ENCODE measurements around the gene PFKP. TPM values are rescaled to one million over a fixed set of nuclear protein-coding genes. Genes with fewer than 3 reads are reported as not detected.

Gene PFKP
- total RNA-seq, 2 donors from 2014 or later: 55.2 to 119 TPM

DNA sequence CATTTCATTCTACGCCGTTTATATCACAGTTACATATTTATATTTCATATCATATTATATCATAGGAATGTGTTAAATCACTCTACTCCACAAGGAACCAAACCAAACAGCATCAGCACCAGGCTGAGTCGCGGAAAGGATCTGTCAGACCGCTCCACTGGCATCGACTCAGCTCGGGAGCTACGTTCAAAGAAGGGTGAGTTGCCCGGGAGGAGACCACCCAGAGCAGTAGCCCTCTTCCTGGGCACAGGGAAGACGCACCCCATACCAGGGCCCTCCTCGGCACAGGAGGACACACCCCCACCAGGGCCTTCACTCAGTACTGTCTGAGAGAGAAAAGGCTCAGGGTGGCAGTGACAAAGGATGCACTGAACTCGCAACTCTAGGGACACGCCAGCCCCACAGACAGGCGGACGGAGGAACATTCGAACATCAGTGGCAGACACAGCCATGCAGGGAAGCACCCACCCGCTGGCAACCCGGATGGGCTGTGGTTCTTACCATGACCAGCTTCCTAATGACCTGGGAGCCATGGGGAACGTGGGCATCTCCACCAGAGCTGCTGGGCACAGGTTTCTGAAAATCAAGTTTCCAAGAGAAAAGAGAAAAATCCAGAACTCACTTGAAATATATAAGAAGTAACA is 76.6 kb downstream of the PFKP start:
- Histone ChIP-seq H3K27me3 (no peaks in the 10 kb centered on the region), H3K36me3 (peaks cover 98% of the 10 kb centered on the region), H3K9me3 (no peaks in the 10 kb centered on the region), H3K4me3 (no peak overlapping the region), H3K27ac (no peak overlapping the region), H3K4me1 (peaks cover 0 to 10% of the 10 kb centered on the region in 2 donors)
- TF ChIP-seq, protein P1, sequence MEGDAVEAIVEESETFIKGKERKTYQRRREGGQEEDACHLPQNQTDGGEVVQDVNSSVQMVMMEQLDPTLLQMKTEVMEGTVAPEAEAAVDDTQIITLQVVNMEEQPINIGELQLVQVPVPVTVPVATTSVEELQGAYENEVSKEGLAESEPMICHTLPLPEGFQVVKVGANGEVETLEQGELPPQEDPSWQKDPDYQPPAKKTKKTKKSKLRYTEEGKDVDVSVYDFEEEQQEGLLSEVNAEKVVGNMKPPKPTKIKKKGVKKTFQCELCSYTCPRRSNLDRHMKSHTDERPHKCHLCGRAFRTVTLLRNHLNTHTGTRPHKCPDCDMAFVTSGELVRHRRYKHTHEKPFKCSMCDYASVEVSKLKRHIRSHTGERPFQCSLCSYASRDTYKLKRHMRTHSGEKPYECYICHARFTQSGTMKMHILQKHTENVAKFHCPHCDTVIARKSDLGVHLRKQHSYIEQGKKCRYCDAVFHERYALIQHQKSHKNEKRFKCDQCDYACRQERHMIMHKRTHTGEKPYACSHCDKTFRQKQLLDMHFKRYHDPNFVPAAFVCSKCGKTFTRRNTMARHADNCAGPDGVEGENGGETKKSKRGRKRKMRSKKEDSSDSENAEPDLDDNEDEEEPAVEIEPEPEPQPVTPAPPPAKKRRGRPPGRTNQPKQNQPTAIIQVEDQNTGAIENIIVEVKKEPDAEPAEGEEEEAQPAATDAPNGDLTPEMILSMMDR (IDR thresholded peaks at IDR 0.05): no peak
- DNase-seq (ENCODE audit: low spot score): no peak

DNA sequence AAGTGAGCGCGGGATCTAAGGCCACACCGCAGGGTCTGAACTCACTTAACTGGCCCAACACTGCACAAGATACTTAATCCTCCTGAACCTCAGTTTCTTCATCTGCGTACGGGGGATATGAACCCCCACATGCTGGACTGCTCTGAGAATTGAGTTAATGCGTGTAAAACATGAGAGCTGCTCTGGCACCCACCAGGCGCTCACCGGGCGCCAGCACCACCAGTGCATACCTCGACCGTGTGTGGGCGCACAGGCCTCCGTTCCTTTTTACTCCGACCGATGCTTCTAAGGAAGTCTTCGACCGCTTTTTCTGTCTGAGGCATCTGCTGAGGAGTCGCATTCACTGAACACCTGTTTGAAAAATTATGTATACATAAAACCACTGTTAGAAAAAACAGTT is 78.0 kb downstream of the PFKP start:
- no peak for DNase-seq (ENCODE audit: low spot score)
- peaks cover 0 to 5% of the 10 kb centered on the region in 2 donors for H3K4me1 ChIP-seq
- no peak overlapping the region for H3K4me3 ChIP-seq
- no peaks in the 10 kb centered on the region for H3K9me3 ChIP-seq
- TF ChIP-seq, protein P1 (IDR thresholded peaks at IDR 0.05): no peak
- H3K27ac ChIP-seq: no peak overlapping the region
- H3K36me3 ChIP-seq: peaks cover 98% of the 10 kb centered on the region
- H3K27me3 ChIP-seq: no peaks in the 10 kb centered on the region

DNA sequence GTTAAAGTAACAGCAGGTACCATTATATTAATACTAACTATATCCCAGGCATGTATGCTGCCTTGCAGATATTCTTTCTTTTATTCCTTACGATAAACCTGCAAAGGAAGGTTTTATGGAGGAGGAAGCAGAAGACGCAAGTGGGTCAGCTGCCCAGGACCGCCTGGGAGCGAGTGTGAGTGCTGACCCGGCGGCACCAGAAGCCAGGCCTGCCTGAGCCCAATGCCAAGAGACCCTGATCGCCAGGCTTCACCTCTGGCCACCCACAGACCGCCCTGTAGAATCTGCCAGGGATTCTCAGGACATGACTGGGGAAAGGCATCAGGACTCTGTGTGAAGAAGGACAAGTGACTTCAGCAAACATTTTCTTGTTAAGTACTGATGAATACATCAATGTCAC is 78.9 kb downstream of the PFKP start:
- no peaks in the 10 kb centered on the region for H3K9me3 ChIP-seq
- DNase-seq (ENCODE audit: low spot score): no peak
- TF ChIP-seq, protein P1 (IDR thresholded peaks at IDR 0.05): no peak
- H3K4me3 ChIP-seq: no peak overlapping the region
- H3K27ac ChIP-seq: no peak overlapping the region
- H3K36me3 ChIP-seq: peaks cover 98% of the 10 kb centered on the region
- H3K4me1 ChIP-seq: no peaks in the 10 kb centered on the region
- H3K27me3 ChIP-seq: no peaks in the 10 kb centered on the region

DNA sequence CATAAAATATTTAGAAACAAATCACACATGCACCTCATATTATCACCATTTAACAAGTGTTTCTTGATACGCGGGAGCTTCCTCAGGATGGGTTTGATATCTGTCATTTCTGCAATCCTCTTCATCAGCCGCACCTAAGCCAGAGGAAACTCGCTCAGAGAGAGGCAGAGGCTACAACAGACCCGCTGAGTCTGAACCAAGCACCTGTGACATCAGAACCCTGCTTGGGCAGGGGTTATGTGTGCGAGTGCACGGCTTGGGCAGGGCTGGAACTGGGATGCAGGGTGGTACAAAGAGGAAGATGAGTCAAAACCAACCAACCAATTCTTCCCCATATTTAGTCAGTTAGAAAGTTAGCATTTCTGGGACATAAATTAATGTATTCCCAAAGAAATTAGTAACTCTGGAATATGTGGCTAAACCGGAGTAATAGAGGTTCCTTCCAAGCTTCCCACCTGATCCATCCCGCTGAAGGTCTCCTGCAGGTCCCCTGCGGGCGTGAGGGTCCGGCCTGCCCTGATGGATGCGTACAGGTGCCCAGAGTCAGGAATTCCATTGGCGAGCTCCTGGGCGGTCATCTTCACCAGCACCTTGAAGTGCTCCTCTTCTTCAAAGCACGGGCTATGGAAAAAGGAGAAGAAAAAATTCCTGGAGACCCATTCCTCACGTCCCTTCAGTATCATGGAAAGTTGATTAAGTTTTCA is 79.9 kb downstream of the PFKP start:
- Histone ChIP-seq H3K27ac (no peak overlapping the region), H3K36me3 (peaks cover 98% of the 10 kb centered on the region), H3K27me3 (no peaks in the 10 kb centered on the region), H3K4me3 (no peak overlapping the region), H3K9me3 (no peaks in the 10 kb centered on the region), H3K4me1 (no peaks in the 10 kb centered on the region)
- TF ChIP-seq, protein P1 (IDR thresholded peaks at IDR 0.05): no peak
- DNase-seq (ENCODE audit: low spot score): no peak

DNA sequence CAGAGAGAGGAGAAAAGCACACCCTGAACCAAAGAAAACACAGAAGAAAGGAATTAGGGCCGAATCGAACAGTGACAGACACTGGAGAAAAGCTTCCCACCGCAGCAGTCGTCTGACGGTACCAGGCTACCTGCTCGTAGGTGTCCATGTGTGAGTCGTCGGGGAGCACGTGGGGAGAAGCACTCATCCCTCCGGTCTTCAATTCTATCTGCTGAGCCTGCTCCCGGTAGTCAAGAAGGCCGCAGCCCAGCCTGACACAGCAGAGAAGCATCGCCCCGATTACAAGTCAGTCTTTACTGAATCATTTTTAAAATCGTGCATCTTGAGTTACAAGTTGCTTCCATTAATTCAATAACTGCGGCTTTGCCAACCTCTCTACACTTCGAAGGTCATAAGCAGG is 80.7 kb downstream of the PFKP start:
- H3K27ac ChIP-seq: no peak overlapping the region
- H3K4me1 ChIP-seq: no peaks in the 10 kb centered on the region
- no peak for DNase-seq (ENCODE audit: low spot score)
- H3K36me3 ChIP-seq: peaks cover 95% of the 10 kb centered on the region
- H3K27me3 ChIP-seq: no peaks in the 10 kb centered on the region
- no peak overlapping the region for H3K4me3 ChIP-seq
- TF ChIP-seq, protein P1 (IDR thresholded peaks at IDR 0.05): no peak
- no peaks in the 10 kb centered on the region for H3K9me3 ChIP-seq

Measured in right atrium auricular region (tissue), 2 donors.